SK-N-SH (cell line): ENCODE measurements around the gene URM1. TPM values are rescaled to one million over a fixed set of nuclear protein-coding genes. Genes with fewer than 3 reads are reported as not detected.
A peak's percentile ranks its signal among the peaks of the same experiment; 100 is the strongest.
"Not testable (repeated sequence)": the region's sequence is repeated elsewhere in the genome, so short reads cannot be mapped to it uniquely, and the experiment has no call there.

Experiments
- CTCF ChIA-PET: fragments of 300-600, 350-600 bp; formaldehyde crosslinking; extraction: SDS; loops from one replicate; lab custom pipeline; 2021; lab: Yijun Ruan, JAX
- POLR2A ChIA-PET: fragments of 350-600 bp; sonication (Branson Sonifier 250); formaldehyde crosslinking; extraction: SDS; loops from one replicate; lab custom pipeline; 2020; ENCODE audit warnings: antibody characterized with exemption, inconsistent platforms; lab: Yijun Ruan, JAX
- DNase-seq: peaks from one replicate; pipeline ENCODE4 v3.0.0; 2012
- H2AFZ ChIP-seq: fragments of 200-600 bp; sonication (generic); 2 replicates; pipeline ENCODE4 v1.8.1; 2016; ENCODE audit warnings: antibody characterized with exemption, mild to moderate bottlenecking, low read depth
- H3F3A ChIP-seq: fragments of 200-600 bp; sonication (generic); replicated peaks from 2 replicates; pipeline ENCODE3; 2016; ENCODE audit warnings: antibody characterized with exemption, mild to moderate bottlenecking; ENCODE audit not compliant: insufficient read depth
- H3K27ac ChIP-seq, 2 experiments: fragments of 200-500 bp in 1 of 2; fragments of 200-600 bp in 1 of 2; sonication (Bioruptor generic) in 1 of 2; sonication (generic), shearing (Covaris generic) in 1 of 2; 2 replicates each; pipeline versions ENCODE4 v1.5.1 to v1.6.1; 2014 to 2016; ENCODE audit warnings: low read depth in 2 of 2, inconsistent platforms in 1 of 2, low read length in 1 of 2, mild to moderate bottlenecking in 1 of 2, mixed read lengths in 1 of 2
- H3K27me3 ChIP-seq: fragments of 200-600 bp; sonication (generic), shearing (Covaris generic); 2 replicates; pipeline ENCODE4 v1.6.1; 2016; ENCODE audit warnings: mixed run types; ENCODE audit not compliant: insufficient read depth
- H3K36me3 ChIP-seq, 2 experiments: fragments of 200-500 bp in 1 of 2; fragments of 200-600 bp in 1 of 2; sonication (Bioruptor generic) in 1 of 2; sonication (generic) in 1 of 2; replicated peaks in 1 of 2; 2 replicates each; pipeline versions ENCODE3 to v1.5.1; 2014 to 2016; ENCODE audit warnings: low read length in 1 of 2, mild to moderate bottlenecking in 1 of 2; ENCODE audit not compliant: insufficient read depth in 2 of 2, control insufficient read depth in 1 of 2
- H3K4me1 ChIP-seq, 2 experiments: fragments of 200-500 bp in 1 of 2; fragments of 200-600 bp in 1 of 2; sonication (Bioruptor generic) in 1 of 2; sonication (generic), shearing (Covaris generic) in 1 of 2; 2 replicates each; pipeline versions ENCODE4 v1.5.1 to v1.6.1; 2014 to 2016; ENCODE audit warnings: low read depth in 1 of 2, low read length in 1 of 2, mixed run types in 1 of 2; ENCODE audit not compliant: insufficient read depth in 2 of 2, control insufficient read depth in 1 of 2
- H3K4me2 ChIP-seq: fragments of 200-600 bp; sonication (generic), shearing (Covaris generic); 2 replicates; pipeline ENCODE4 v1.6.1; 2017; ENCODE audit warnings: mixed run types
- H3K4me3 ChIP-seq, 2 experiments: fragments of 200-500 bp in 1 of 2; fragments of 200-600 bp in 1 of 2; sonication (Bioruptor generic) in 1 of 2; sonication (generic), shearing (Covaris generic) in 1 of 2; 2 replicates each; pipeline versions ENCODE4 v1.5.1 to v1.8.1; 2014 to 2016; ENCODE audit warnings: low read depth in 2 of 2, inconsistent platforms in 1 of 2, low read length in 1 of 2, mild to moderate bottlenecking in 1 of 2, mixed read lengths in 1 of 2, moderate library complexity in 1 of 2
- H3K79me2 ChIP-seq: fragments of 200-600 bp; sonication (generic); 2 replicates; pipeline ENCODE4 v1.8.1; 2017; ENCODE audit warnings: mild to moderate bottlenecking; ENCODE audit not compliant: insufficient read depth
- H3K9ac ChIP-seq: fragments of 200-600 bp; sonication (generic); 2 replicates; pipeline ENCODE4 v1.6.1; 2017; ENCODE audit warnings: mixed run types
- H3K9me2 ChIP-seq: fragments of 200-600 bp; sonication (generic); 2 replicates; pipeline ENCODE4 v1.6.1; 2017; ENCODE audit warnings: mixed run types
- H3K9me3 ChIP-seq: fragments of 200-600 bp; sonication (generic); 2 replicates; pipeline ENCODE4 v1.6.1; 2017; ENCODE audit warnings: mixed run types, mild to moderate bottlenecking, moderate library complexity
- H4K20me1 ChIP-seq: fragments of 200-600 bp; sonication (generic); 2 replicates; pipeline ENCODE4 v1.6.1; 2017; ENCODE audit warnings: mild to moderate bottlenecking, mixed run types; ENCODE audit not compliant: insufficient read depth
- EP300 ChIP-seq, 2 experiments: IDR thresholded peaks; 2 replicates each; pipeline versions ENCODE4 v1.4.0 to v1.6.1; 2012; ENCODE audit warnings: borderline replicate concordance in 1 of 2, low read depth in 1 of 2, low read length in 1 of 2
- RAD21 ChIP-seq: IDR thresholded peaks from 2 replicates; pipeline ENCODE4 v1.6.1; 2012; ENCODE audit warnings: mild to moderate bottlenecking, low read length
- RCOR1 ChIP-seq: fragments of 150-350 bp; IDR thresholded peaks from 2 replicates; pipeline ENCODE4 v1.6.1; 2017; ENCODE audit warnings: antibody characterized with exemption, low read length
- RFX5 ChIP-seq: IDR thresholded peaks from 2 replicates; pipeline ENCODE4 v1.6.1; 2012; ENCODE audit warnings: mild to moderate bottlenecking, improper control_type of control experiment, low read length
- RXRA ChIP-seq: IDR thresholded peaks from 2 replicates; pipeline ENCODE4 v1.4.0; 2012; ENCODE audit warnings: low read depth, mild to moderate bottlenecking, borderline replicate concordance
- SMC3 ChIP-seq: IDR thresholded peaks from 2 replicates; pipeline ENCODE4 v1.6.1; 2012; ENCODE audit warnings: low read depth, low read length, improper control_type of control experiment
- TAF1 ChIP-seq: IDR thresholded peaks from 2 replicates; pipeline ENCODE4 v1.6.1; 2012; ENCODE audit warnings: low read depth, mild to moderate bottlenecking, low read length, moderate library complexity, borderline replicate concordance
- TCF12 ChIP-seq: IDR thresholded peaks from 2 replicates; pipeline ENCODE4 v1.4.0; 2012
- TEAD4 ChIP-seq: IDR thresholded peaks from 2 replicates; pipeline ENCODE4 v1.4.0; 2012; ENCODE audit warnings: mild to moderate bottlenecking, borderline replicate concordance; ENCODE audit not compliant: insufficient read depth
- WGBS: methylation state at CpG from one replicate; pipeline ENCODE4 v1.1.6; 2017; ENCODE audit warnings: low lambda C conversion rate; 5-methylcytosine and 5-hydroxymethylcytosine counted together
- polyA plus RNA-seq, 3 experiments: library from polyadenylated mRNA; depleted of rRNA; stranded (reverse); fragments of >200 nt; gene quantifications; 2 replicates each; pipeline ENCODE4 v1.2.3, GENCODE V29; 2012
- TF ChIP-seq, protein P1 (sequence below): IDR thresholded peaks from 2 replicates; pipeline ENCODE4 v1.4.0; 2012; ENCODE audit warnings: low read depth
- TF ChIP-seq, protein P2 (sequence below): IDR thresholded peaks from 2 replicates; pipeline ENCODE4 v1.4.0; 2012; ENCODE audit warnings: low read depth, borderline replicate concordance
- TF ChIP-seq, protein P3 (sequence below): IDR thresholded peaks from 2 replicates; pipeline ENCODE4; 2012
- TF ChIP-seq, protein P4 (sequence below): fragments of 150-350 bp; IDR thresholded peaks from 2 replicates; pipeline ENCODE4 v1.6.1; 2017; ENCODE audit warnings: antibody characterized with exemption, low read length, low read depth, borderline replicate concordance

Gene URM1
- polyA plus RNA-seq, 1 of the 3 experiments (the other 2 are of a cell fraction), result 58.9 TPM

DNA sequence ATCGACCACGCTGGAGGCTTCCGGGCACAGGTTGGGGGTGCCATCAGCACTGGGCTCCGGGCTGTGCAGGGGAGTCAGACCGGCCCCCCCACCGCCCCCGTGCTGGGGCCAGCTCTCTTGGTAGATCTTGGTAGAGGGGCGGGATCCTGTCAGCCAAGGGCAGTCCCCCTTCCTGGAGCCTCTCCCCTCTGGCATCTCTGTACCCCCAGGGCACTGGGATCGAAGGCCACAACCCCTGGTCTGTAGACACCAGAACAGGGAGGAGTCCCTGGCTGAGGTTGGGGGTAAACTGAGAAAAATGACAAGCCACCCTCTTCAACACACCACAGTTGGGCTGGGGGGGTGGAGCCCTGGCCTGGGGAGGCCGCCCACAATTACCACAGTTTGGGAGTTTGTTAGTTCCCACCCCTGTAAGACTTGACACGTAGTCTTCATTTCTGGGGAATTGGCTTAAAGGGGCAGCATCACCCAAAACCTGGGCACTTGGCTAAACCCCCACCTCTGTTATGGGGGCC is 50.4 kb downstream of the URM1 start:
- no peak for DNase-seq
- Histone ChIP-seq H4K20me1 (no peaks in the 10 kb centered on the region), H3K9me3 (no peaks in the 10 kb centered on the region), H3K27me3 (no peaks in the 10 kb centered on the region; the same call in 1 of the 2 replicates), H2AFZ (peak overlapping the region; percentile 98), H3K4me1 (peaks cover 0 to 17% of the 10 kb centered on the region in 2 experiments; a peak in 1 of 4 replicates), H3F3A (no peaks in the 10 kb centered on the region), H3K9ac (peak overlapping the region; percentile 78), H3K4me2 (peak overlapping the region; percentile 100), H3K36me3 (peaks cover 0 to 2% of the 10 kb centered on the region in 2 experiments), H3K27ac (peak overlapping the region; percentile 60 to 81; a peak in 3 of 4 replicates), H3K79me2 (peaks cover 17% of the 10 kb centered on the region; the same call in 1 of the 2 replicates), H3K4me3 (peak overlapping the region; percentile 73 to 86), H3K9me2 (no peaks in the 10 kb centered on the region)
- TF ChIP-seq, protein P1, sequence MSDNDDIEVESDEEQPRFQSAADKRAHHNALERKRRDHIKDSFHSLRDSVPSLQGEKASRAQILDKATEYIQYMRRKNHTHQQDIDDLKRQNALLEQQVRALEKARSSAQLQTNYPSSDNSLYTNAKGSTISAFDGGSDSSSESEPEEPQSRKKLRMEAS, result no peak
- TF ChIP-seq RCOR1 (no peak), TCF12 (no peak), RXRA (no peak), SMC3 (no peak), RFX5 (no peak), EP300 (IDR thresholded peaks at IDR 0.05; ENCODE audit: borderline replicate concordance in 1 of 2, low read depth in 1 of 2, low read length in 1 of 2) (no peak), RAD21 (no peak), TEAD4 (no peak), TAF1 (no peak)
- TF ChIP-seq, protein P2, sequence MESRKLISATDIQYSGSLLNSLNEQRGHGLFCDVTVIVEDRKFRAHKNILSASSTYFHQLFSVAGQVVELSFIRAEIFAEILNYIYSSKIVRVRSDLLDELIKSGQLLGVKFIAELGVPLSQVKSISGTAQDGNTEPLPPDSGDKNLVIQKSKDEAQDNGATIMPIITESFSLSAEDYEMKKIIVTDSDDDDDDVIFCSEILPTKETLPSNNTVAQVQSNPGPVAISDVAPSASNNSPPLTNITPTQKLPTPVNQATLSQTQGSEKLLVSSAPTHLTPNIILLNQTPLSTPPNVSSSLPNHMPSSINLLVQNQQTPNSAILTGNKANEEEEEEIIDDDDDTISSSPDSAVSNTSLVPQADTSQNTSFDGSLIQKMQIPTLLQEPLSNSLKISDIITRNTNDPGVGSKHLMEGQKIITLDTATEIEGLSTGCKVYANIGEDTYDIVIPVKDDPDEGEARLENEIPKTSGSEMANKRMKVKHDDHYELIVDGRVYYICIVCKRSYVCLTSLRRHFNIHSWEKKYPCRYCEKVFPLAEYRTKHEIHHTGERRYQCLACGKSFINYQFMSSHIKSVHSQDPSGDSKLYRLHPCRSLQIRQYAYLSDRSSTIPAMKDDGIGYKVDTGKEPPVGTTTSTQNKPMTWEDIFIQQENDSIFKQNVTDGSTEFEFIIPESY, result no peak
- TF ChIP-seq, protein P3, sequence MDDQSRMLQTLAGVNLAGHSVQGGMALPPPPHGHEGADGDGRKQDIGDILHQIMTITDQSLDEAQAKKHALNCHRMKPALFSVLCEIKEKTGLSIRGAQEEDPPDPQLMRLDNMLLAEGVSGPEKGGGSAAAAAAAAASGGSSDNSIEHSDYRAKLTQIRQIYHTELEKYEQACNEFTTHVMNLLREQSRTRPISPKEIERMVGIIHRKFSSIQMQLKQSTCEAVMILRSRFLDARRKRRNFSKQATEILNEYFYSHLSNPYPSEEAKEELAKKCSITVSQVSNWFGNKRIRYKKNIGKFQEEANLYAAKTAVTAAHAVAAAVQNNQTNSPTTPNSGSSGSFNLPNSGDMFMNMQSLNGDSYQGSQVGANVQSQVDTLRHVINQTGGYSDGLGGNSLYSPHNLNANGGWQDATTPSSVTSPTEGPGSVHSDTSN, result no peak
- TF ChIP-seq, protein P4, sequence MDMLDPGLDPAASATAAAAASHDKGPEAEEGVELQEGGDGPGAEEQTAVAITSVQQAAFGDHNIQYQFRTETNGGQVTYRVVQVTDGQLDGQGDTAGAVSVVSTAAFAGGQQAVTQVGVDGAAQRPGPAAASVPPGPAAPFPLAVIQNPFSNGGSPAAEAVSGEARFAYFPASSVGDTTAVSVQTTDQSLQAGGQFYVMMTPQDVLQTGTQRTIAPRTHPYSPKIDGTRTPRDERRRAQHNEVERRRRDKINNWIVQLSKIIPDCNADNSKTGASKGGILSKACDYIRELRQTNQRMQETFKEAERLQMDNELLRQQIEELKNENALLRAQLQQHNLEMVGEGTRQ, result no peak
- WGBS, result 31% methylated on average over 5 of the region's 11 CpGs
- CTCF ChIA-PET, result interaction anchor here (1.1 to 12.1 kb wide), 12 partner anchors 9 to 126 kb away, joined by 3 to 93 read pairs (median 10); partner anchors contain the start of genes SLC27A4 and URM1
- POLR2A ChIA-PET, result interaction anchor here (2.6 kb wide), 1 partner anchor 60 kb away, joined by 7 read pairs; no protein-coding TSS in a partner anchor

DNA sequence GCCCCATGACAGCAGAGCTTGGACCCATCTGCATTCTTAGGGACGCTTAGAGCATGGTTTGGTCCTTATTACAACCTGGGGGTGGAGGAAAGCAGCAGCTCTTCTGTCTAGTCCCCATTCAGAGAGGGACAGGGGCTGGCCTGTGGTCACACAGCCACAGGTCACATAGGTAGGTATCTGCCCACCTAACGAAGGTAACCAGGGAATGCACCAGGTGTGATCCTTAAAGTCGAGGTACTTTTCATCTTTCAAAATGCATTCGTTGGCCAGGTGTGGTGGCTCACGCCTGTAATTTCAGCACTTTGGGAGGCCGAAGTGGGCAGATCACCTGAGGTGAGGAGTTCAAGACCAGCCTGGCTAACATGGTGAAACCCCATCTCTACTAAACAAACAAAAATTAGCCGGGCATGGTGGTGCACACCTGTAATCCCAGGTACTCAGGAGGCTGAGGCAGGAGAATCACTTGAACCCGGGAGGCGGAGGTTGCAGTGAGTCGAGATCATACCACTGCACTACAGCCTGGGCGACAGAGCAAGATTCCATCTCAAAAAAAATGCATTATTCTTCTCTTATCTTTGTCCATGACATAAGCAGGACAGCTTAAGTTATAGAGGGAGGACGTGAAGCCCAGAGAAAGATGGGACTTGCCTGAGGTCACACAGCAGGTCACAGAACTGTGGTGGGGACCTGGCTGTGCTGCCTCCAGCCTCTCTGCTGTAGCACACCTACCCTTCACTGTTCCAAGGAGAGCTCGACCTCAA is 51.0 kb downstream of the URM1 start:
- WGBS, result 87% methylated on average over 13 of the region's 13 CpGs

More for the DNA sequence above, 51.0 kb downstream of the URM1 start:
- H4K20me1 ChIP-seq, H3F3A ChIP-seq, H3K36me3 ChIP-seq, H3K9me3 ChIP-seq, H3K27ac ChIP-seq, H2AFZ ChIP-seq, POLR2A ChIA-PET, H3K9ac ChIP-seq, DNase-seq, H3K9me2 ChIP-seq, H3K27me3 ChIP-seq: not testable (repeated sequence)
- Histone ChIP-seq H3K79me2 (peaks cover 17% of the 10 kb centered on the region; the same call in 1 of the 2 replicates), H3K4me2 (peak overlapping the region; percentile 100), H3K4me3 (peak overlapping the region in 1 of 2 experiments; percentile 86; a peak in 2 of 4 replicates), H3K4me1 (peaks cover 0 to 17% of the 10 kb centered on the region in 2 experiments; a peak in 1 of 4 replicates)
- CTCF ChIA-PET, result interaction anchor here (1.1 to 12.1 kb wide), 6 partner anchors 17 to 127 kb away, joined by 3 to 93 read pairs (median 10); no protein-coding TSS in a partner anchor
